T-helper 17 cell (primary cell): ENCODE data around the gene CST8. TPM values are rescaled to one million over a fixed set of nuclear protein-coding genes. Genes with fewer than 3 reads are reported as not detected.

Experiments
- ATAC-seq: fragments of 150-1000 bp; cut with Tn5 transposase; 2 replicates; pipeline ENCODE4 v1.10.0; 2021; ENCODE audit warnings: mild to moderate bottlenecking, moderate library complexity
- DNase-seq, 3 donors: peaks; one replicate each; pipeline versions ENCODE4 v3.0.0 to v3.0.0-alpha.2; 2020 to 2021
- H3K9me3 ChIP-seq: one replicate; pipeline ENCODE4 v1.7.0; 2013; ENCODE audit warnings: low read length, mild to moderate bottlenecking; ENCODE audit not compliant: control insufficient read depth, poor library complexity, severe bottlenecking
- H3K27ac Mint-ChIP-seq: one replicate; pipeline ENCODE4 v1.8.0; 2022; ENCODE audit warnings: mild to moderate bottlenecking, moderate library complexity, mixed read lengths
- H3K27me3 Mint-ChIP-seq: one replicate; pipeline ENCODE4 v1.8.0; 2022; ENCODE audit warnings: mixed read lengths
- H3K36me3 Mint-ChIP-seq: one replicate; pipeline ENCODE4 v1.8.0; 2022; ENCODE audit warnings: low read depth, mixed read lengths
- H3K4me1 Mint-ChIP-seq: one replicate; pipeline ENCODE4 v1.8.0; 2022; ENCODE audit warnings: mild to moderate bottlenecking, mixed read lengths
- H3K4me3 Mint-ChIP-seq: one replicate; pipeline ENCODE4 v1.8.0; 2022; ENCODE audit warnings: mild to moderate bottlenecking, moderate library complexity, mixed read lengths
- total RNA-seq, 4 donors: library from RNA in 2 of 4; stranded (reverse) in 2 of 4; gene quantifications; one replicate each; pipeline ENCODE4 v1.2.3 and lab custom pipeline; 2022 to 2026

The CST8 gene
- total RNA-seq, 2 donors from 2014 or later, result not detected

DNA sequence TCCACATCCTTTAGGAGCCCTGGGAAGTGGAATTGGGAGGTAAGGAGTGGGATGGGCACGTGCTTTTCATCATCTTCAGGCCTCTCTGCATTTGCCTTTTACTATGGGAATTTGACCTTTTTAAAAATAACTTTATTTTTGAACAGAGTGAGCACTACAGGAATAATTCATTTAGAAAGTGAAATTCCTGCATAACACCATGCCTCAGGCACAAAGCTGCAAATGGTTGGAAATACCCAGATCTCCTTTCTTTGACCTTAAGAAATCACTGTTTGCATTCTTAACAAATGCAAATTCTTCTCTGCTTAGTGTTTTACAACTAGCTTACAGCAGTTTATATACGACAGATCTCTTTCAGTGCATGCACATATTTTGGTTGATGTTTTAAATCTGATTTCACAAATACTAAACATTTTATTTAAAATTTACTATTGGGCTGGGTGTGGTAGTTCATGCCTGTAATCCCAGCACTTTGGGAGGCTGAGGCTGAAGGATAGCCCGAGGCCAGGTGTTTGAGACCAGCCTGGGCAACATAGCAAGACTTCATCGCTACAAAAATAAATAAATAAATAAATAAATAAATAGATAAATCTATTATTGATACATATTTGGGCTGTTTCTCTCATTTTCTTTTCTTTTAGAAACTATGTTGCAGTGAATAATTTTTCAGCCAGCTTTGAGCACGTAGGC is 24.5 kb downstream of the CST8 start:
- DNase-seq, result no peak
- peaks cover 36% of the 10 kb centered on the region for H3K27me3 Mint-ChIP-seq
- H3K36me3 Mint-ChIP-seq, result no peaks in the 10 kb centered on the region
- H3K4me1 Mint-ChIP-seq, result no peaks in the 10 kb centered on the region
- H3K27ac Mint-ChIP-seq, result no peak overlapping the region
- H3K4me3 Mint-ChIP-seq, result no peak overlapping the region
- no peak for ATAC-seq
- H3K9me3 ChIP-seq, result no peaks in the 10 kb centered on the region

DNA sequence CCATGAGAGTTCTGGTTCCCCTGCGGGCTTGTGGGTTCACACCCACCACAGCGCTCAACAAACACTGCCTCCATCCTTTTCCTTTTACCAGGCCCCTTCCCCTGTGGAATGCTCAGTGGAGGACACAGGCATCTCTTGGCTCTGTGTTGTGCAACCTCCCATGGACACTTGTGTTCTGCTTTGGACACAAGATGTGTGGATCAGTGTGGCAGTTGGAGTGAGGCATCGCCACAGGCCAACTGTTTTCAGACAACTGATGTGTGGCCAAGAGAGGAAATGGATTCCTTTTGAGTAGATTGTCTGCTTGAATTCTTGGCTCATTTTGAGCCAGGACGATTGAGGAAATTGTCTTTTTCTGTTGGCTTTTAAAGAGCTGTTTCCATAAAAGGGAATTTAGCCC is 26.8 kb downstream of the CST8 start:
- H3K4me1 Mint-ChIP-seq, result no peaks in the 10 kb centered on the region
- ATAC-seq, result no peak
- DNase-seq, result no peak
- H3K27ac Mint-ChIP-seq, result no peak overlapping the region
- no peak overlapping the region for H3K4me3 Mint-ChIP-seq
- peaks cover 31% of the 10 kb centered on the region for H3K27me3 Mint-ChIP-seq
- no peaks in the 10 kb centered on the region for H3K36me3 Mint-ChIP-seq
- H3K9me3 ChIP-seq, result no peaks in the 10 kb centered on the region

DNA sequence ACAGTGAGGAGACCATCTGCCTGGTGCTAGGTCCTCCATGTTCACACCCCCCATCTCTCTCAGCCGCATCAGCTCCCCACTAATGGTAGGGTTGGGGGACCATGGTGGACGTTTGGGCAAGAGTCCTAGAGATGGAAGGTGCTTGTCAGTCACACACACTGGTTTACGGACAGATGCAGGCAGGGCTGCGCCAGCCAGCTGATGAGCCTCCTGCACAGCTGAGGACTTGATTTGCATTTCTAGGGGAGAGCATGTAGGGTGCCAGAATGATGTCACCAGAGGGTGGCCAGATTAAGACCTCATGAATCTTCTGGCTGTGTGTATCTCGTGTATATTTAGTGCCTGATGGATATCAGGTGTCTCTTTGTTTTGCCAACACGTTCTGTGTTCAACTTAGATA is 28.6 kb downstream of the CST8 start:
- Mint-ChIP-seq H3K4me3 (no peak overlapping the region), H3K27ac (no peak overlapping the region), H3K4me1 (no peaks in the 10 kb centered on the region), H3K36me3 (no peaks in the 10 kb centered on the region), H3K27me3 (peaks cover 29% of the 10 kb centered on the region)
- no peaks in the 10 kb centered on the region for H3K9me3 ChIP-seq
- no peak for DNase-seq
- no peak for ATAC-seq

DNA sequence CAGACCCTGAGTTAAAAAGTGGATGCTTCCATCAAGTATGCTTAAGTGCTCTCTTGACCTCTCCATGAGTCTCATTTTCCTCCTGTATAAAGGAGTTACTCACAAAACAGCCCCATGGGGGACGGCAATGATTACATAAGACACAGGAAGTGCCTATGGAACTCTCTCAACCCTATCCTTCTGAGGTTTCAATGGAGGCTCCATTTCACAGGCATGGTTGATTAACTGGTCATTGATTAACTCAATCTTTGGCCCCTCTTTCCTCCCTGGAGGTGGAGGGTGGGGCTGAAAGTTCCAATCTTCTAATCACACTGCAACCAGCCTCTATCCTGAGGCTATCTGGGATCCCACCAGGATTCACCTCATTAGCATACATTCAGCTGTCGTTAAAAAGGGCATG is 29.3 kb downstream of the CST8 start:
- Mint-ChIP-seq H3K27me3 (peaks cover 26% of the 10 kb centered on the region), H3K4me3 (no peak overlapping the region), H3K36me3 (no peaks in the 10 kb centered on the region), H3K27ac (no peak overlapping the region), H3K4me1 (no peaks in the 10 kb centered on the region)
- no peak for ATAC-seq
- DNase-seq, result no peak
- no peaks in the 10 kb centered on the region for H3K9me3 ChIP-seq

DNA sequence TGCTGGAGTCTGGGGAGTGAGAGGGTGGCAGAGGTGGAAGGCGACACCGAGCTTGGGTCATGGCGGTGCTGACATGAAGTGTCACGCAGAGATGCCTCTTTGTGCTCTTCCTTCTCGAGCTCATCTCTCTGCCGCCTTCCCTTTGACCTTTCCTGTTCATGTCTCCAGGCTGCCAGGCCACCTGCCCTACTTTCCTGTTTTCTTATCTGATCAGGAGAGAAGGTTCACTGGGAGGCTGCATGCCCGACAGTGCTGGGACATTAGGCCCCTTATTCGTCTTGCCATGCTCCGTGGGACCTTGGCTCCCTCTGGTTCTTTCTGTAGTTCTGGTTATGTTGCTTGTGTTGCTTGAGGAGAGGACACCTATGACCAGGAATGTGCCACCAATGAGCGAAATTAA is 33.2 kb downstream of the CST8 start:
- ATAC-seq, result no peak
- no peak for DNase-seq
- no peaks in the 10 kb centered on the region for H3K36me3 Mint-ChIP-seq
- H3K4me1 Mint-ChIP-seq, result no peaks in the 10 kb centered on the region
- H3K4me3 Mint-ChIP-seq, result no peak overlapping the region
- H3K27me3 Mint-ChIP-seq, result peaks cover 11% of the 10 kb centered on the region
- H3K9me3 ChIP-seq, result no peaks in the 10 kb centered on the region
- H3K27ac Mint-ChIP-seq, result no peak overlapping the region

DNA sequence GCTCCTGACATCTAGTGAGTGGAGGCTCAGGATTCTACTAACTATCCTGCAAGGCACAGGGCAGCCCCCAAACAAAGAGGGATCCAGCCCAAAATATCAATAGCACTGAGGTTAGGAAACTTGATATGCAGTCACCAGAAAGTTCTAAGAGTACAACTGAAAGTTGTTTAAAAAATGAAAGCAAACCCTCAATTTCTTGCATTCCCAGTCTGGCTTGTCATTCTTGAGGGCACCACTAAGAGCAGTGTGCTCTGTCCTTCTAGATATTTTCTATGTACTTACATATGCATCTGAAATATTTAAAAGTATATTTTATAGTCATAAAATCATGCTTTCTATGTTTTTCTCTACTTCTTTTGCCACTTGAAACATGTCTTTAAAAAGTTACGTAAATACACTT is 35.9 kb downstream of the CST8 start:
- Mint-ChIP-seq H3K4me1 (no peaks in the 10 kb centered on the region), H3K27me3 (no peaks in the 10 kb centered on the region), H3K36me3 (no peaks in the 10 kb centered on the region), H3K27ac (no peak overlapping the region), H3K4me3 (no peak overlapping the region)
- H3K9me3 ChIP-seq, result no peaks in the 10 kb centered on the region
- ATAC-seq (no peak), DNase-seq (no peak)

GRCh38 chr20:23528867-23529431 is 38.0 kb downstream of the CST8 start:
- ATAC-seq (no peak), DNase-seq (no peak)
- H3K27ac Mint-ChIP-seq, result no peak overlapping the region
- peaks cover 5% of the 10 kb centered on the region for H3K27me3 Mint-ChIP-seq
- no peak overlapping the region for H3K4me3 Mint-ChIP-seq
- no peaks in the 10 kb centered on the region for H3K9me3 ChIP-seq
- H3K36me3 Mint-ChIP-seq, result no peaks in the 10 kb centered on the region
- H3K4me1 Mint-ChIP-seq, result no peaks in the 10 kb centered on the region

DNA sequence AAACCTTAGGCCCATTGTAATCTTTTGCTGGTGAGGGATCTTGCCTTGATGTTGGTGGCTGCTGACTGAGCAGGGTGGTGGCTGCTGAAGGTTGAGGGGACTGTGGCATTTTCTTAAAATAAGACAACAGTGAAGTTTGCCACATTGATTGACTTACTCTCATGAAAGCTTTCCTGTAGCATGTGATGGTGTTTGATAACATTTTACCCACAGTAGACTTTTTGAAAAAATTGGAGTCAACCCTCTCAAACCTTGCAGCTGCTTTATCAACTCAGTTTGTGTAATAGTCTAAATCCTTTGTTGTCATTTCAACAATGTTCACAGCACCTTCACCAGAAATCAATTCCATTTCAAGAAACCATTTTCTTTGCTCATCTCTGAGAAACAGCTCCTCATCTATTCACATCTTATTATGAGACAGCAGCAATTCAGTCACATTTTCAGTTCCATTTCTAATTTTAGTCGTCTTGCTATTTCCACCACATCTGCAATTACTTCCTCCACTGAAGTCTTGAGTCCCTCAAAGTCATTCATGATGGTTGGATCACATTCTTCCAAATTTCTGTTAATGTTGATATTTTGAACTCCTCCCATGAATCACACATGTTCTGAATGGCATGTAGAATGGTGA is 40.1 kb downstream of the CST8 start:
- Mint-ChIP-seq H3K36me3 (no peaks in the 10 kb centered on the region), H3K4me1 (no peaks in the 10 kb centered on the region), H3K4me3 (no peak overlapping the region), H3K27me3 (peaks cover 5% of the 10 kb centered on the region), H3K27ac (no peak overlapping the region)
- no peaks in the 10 kb centered on the region for H3K9me3 ChIP-seq
- ATAC-seq, result no peak
- DNase-seq, result no peak

DNA sequence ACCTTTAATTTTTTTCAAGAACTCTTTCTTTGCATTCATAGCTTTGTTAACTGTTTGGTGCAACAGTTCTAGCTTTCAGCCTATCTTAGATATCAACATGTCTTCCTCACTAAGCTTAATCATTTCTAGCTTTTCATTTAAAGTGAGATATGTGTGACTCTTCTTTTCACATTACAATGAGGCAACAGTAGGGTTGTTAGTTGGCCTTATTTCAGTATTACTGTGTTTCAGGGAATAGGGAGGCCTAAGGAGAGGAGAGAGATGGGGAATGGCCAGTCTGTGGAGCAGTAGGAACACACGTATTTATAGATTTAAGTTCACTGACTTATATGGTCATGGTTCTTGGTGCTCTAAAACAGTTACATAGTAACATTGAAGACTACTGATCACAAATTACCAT is 41.6 kb downstream of the CST8 start:
- no peaks in the 10 kb centered on the region for H3K4me1 Mint-ChIP-seq

GRCh38 chr20:23533161-23533560 is 42.2 kb downstream of the CST8 start:
- DNase-seq, result no peak
- Mint-ChIP-seq H3K27ac (no peak overlapping the region), H3K27me3 (peaks cover 11% of the 10 kb centered on the region), H3K36me3 (no peaks in the 10 kb centered on the region), H3K4me1 (no peaks in the 10 kb centered on the region), H3K4me3 (no peak overlapping the region)
- no peak for ATAC-seq
- no peaks in the 10 kb centered on the region for H3K9me3 ChIP-seq

More for the DNA sequence above, 41.6 kb downstream of the CST8 start:
- Mint-ChIP-seq H3K27me3 (peaks cover 11% of the 10 kb centered on the region), H3K27ac (no peak overlapping the region), H3K36me3 (no peaks in the 10 kb centered on the region), H3K4me3 (no peak overlapping the region)
- DNase-seq (no peak), ATAC-seq (no peak)
- H3K9me3 ChIP-seq, result no peaks in the 10 kb centered on the region

DNA sequence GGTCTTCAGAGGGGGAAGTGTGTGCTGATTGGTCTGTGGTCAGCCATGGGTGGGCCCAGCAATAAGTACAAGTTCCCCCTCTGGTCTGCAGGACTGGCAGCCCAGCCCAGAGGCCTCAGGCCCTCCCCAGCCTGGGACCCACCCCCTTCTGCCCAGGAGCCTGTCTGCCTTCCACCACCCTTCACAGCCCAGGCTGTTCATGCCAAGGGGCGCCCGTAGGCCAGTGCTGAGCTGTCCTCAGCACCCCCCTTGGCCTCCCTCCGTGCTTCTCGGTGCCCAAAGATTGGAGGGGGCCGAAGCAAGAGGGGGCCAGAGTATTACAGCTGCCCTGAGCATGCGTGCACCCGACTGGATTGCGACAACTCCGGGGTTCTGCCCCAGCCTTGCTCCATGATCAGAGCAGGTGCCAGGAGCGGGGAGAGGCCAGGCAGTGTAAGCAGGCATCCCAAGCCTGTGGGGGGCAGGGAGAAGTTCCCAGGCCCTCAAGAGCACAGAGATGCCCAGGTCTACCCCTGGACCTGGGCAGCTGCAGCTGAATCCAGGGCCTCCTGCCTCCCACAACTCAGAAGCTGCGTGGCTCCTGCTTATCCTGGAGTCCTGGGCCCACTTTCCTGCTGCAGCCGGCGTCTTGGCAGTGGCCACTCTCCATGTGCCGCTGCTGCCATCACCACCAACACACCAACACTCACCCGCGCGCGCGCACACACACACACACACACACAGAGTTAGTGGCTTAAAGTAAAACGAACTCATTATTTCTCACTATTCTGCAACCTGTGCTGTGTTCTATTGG is 44.1 kb downstream of the CST8 start:
- Mint-ChIP-seq H3K27ac (no peak overlapping the region), H3K4me3 (no peak overlapping the region), H3K36me3 (no peaks in the 10 kb centered on the region), H3K4me1 (no peaks in the 10 kb centered on the region), H3K27me3 (peaks cover 11% of the 10 kb centered on the region)
- no peaks in the 10 kb centered on the region for H3K9me3 ChIP-seq
- DNase-seq (no peak), ATAC-seq (no peak)

GRCh38 chr20:23536328-23536974 is 45.5 kb downstream of the CST8 start:
- ATAC-seq, result no peak
- no peak overlapping the region for H3K4me3 Mint-ChIP-seq
- no peaks in the 10 kb centered on the region for H3K9me3 ChIP-seq
- no peaks in the 10 kb centered on the region for H3K36me3 Mint-ChIP-seq
- no peak for DNase-seq
- peaks cover 15% of the 10 kb centered on the region for H3K27me3 Mint-ChIP-seq
- H3K27ac Mint-ChIP-seq, result no peak overlapping the region
- H3K4me1 Mint-ChIP-seq, result no peaks in the 10 kb centered on the region

GRCh38 chr20:23537030-23537429 is 46.1 kb downstream of the CST8 start:
- Mint-ChIP-seq H3K27me3 (peaks cover 19% of the 10 kb centered on the region), H3K36me3 (no peaks in the 10 kb centered on the region), H3K27ac (no peak overlapping the region), H3K4me1 (no peaks in the 10 kb centered on the region), H3K4me3 (no peak overlapping the region)
- no peaks in the 10 kb centered on the region for H3K9me3 ChIP-seq
- DNase-seq (no peak), ATAC-seq (no peak)
